IMR-90 (cell line): ENCODE measurements around the gene CRB1. TPM values are rescaled to one million over a fixed set of nuclear protein-coding genes. Genes with fewer than 3 reads are reported as not detected.

Experiments
- ATAC-seq: fragments of 200-7000 bp; cut with Tn5 transposase; 2 replicates; pipeline ENCODE4 v1.9.1; 2020; ENCODE audit warnings: low read depth, mild to moderate bottlenecking, moderate library complexity
- BruUV-seq: library from RNA; stranded (reverse); fragments of 400-500 nt; replicated peaks from 2 replicates; lab custom pipeline; 2021; lab: Mats Ljungman, UMichigan
- CTCF ChIA-PET: fragments of 300-600 bp; formaldehyde crosslinking; extraction: SDS; loops from one replicate; lab custom pipeline; 2021; ENCODE audit warnings: antibody characterized with exemption; lab: Yijun Ruan, JAX
- POLR2A ChIA-PET: fragments of 300-600 bp; sonication (Branson Sonifier 250); formaldehyde crosslinking; loops from one replicate; lab custom pipeline; 2022; ENCODE audit warnings: antibody characterized with exemption; ENCODE audit not compliant: unreplicated experiment; lab: Charles Lee
- DNase-seq: peaks from one replicate; pipeline ENCODE4 v3.0.0; 2013
- H2AFZ ChIP-seq: replicated peaks from 2 replicates; pipeline ENCODE3; 2013; ENCODE audit warnings: low read length, mild to moderate bottlenecking; ENCODE audit not compliant: poor library complexity
- H2AK5ac ChIP-seq: 2 replicates; pipeline ENCODE4 v1.6.1; 2013; ENCODE audit warnings: low read depth, low read length, inconsistent platforms
- H2AK9ac ChIP-seq: replicated peaks from 2 replicates; pipeline ENCODE3; 2013; ENCODE audit warnings: mild to moderate bottlenecking, low read depth, low read length, moderate library complexity; ENCODE audit not compliant: poor library complexity
- H2BK120ac ChIP-seq: 2 replicates; pipeline ENCODE4 v1.6.1; 2013; ENCODE audit warnings: low read depth, low read length, inconsistent platforms
- H2BK15ac ChIP-seq: 3 replicates; pipeline ENCODE4 v1.6.1; 2013; ENCODE audit warnings: low read depth, low read length, inconsistent platforms
- H2BK20ac ChIP-seq: 2 replicates; pipeline ENCODE4 v1.6.1; 2013; ENCODE audit warnings: low read depth, mild to moderate bottlenecking, inconsistent platforms, low read length, moderate library complexity
- H2BK5ac ChIP-seq: 2 replicates; pipeline ENCODE4 v1.6.1; 2013; ENCODE audit warnings: mild to moderate bottlenecking, low read depth, low read length, inconsistent platforms; ENCODE audit not compliant: poor library complexity, severe bottlenecking
- H3K14ac ChIP-seq: replicated peaks from 2 replicates; pipeline ENCODE4 v1.6.1; 2013; ENCODE audit warnings: low read depth, low read length, inconsistent platforms
- H3K18ac ChIP-seq: 2 replicates; pipeline ENCODE4 v1.6.1; 2013; ENCODE audit warnings: low read depth, low read length, control low read depth
- H3K23ac ChIP-seq: 2 replicates; pipeline ENCODE4 v1.6.1; 2013; ENCODE audit warnings: low read depth, low read length, inconsistent platforms
- H3K27ac ChIP-seq: 2 replicates; pipeline ENCODE4 v1.5.1; 2013; ENCODE audit warnings: mild to moderate bottlenecking, control low read depth, low read length; ENCODE audit not compliant: insufficient read depth
- H3K27me3 ChIP-seq: 2 replicates; pipeline ENCODE4 v1.6.1; 2013; ENCODE audit warnings: low read length; ENCODE audit not compliant: control insufficient read depth, insufficient read depth
- H3K36me3 ChIP-seq: 2 replicates; pipeline ENCODE4 v1.6.1; 2013; ENCODE audit warnings: low read length, mixed read lengths; ENCODE audit not compliant: control insufficient read depth, insufficient read depth
- H3K4ac ChIP-seq: 2 replicates; pipeline ENCODE4 v1.6.1; 2013; ENCODE audit warnings: low read depth, low read length, inconsistent platforms
- H3K4me1 ChIP-seq: 2 replicates; pipeline ENCODE4 v1.6.1; 2013; ENCODE audit warnings: low read length, mixed read lengths; ENCODE audit not compliant: control insufficient read depth, insufficient read depth
- H3K4me2 ChIP-seq: 2 replicates; pipeline ENCODE4 v1.6.1; 2013; ENCODE audit warnings: low read depth, mild to moderate bottlenecking, control low read depth, low read length, moderate library complexity
- H3K4me3 ChIP-seq: 2 replicates; pipeline ENCODE4 v1.5.1; 2013; ENCODE audit warnings: low read depth, mild to moderate bottlenecking, control low read depth, low read length, moderate library complexity; ENCODE audit not compliant: insufficient read depth
- H3K56ac ChIP-seq: 2 replicates; pipeline ENCODE4 v1.6.1; 2013; ENCODE audit warnings: low read length, inconsistent platforms; ENCODE audit not compliant: insufficient read depth; ENCODE audit errors: extremely low read depth
- H3K79me1 ChIP-seq, 2 experiments: 2 replicates each; pipeline ENCODE4 v1.6.1; 2013; ENCODE audit warnings: low read length in 2 of 2, inconsistent platforms in 1 of 2, low read depth in 1 of 2
- H3K9ac ChIP-seq: 2 replicates; pipeline ENCODE4 v1.6.1; 2013; ENCODE audit warnings: low read depth, low read length, control low read depth
- H3K9me1 ChIP-seq: 2 replicates; pipeline ENCODE4 v1.6.1; 2013; ENCODE audit warnings: low read length, inconsistent platforms; ENCODE audit not compliant: insufficient read depth
- H3K9me3 ChIP-seq: 2 replicates; pipeline ENCODE4 v1.6.1; 2013; ENCODE audit warnings: low read length; ENCODE audit not compliant: control insufficient read depth, insufficient read depth
- H4K20me1 ChIP-seq: 2 replicates; pipeline ENCODE4 v1.6.1; 2013; ENCODE audit warnings: low read length, inconsistent platforms; ENCODE audit not compliant: insufficient read depth
- H4K5ac ChIP-seq: 2 replicates; pipeline ENCODE4 v1.6.1; 2013; ENCODE audit warnings: mild to moderate bottlenecking, low read depth, low read length, control low read depth
- H4K8ac ChIP-seq, 2 experiments: 2 replicates each; pipeline ENCODE4 v1.6.1; 2013; ENCODE audit warnings: low read depth in 2 of 2, low read length in 2 of 2, control low read depth in 1 of 2, inconsistent platforms in 1 of 2
- H4K91ac ChIP-seq: 2 replicates; pipeline ENCODE4 v1.6.1; 2013; ENCODE audit warnings: low read depth, low read length, inconsistent platforms; ENCODE audit not compliant: insufficient read depth
- BHLHE40 ChIP-seq: fragments of 150-350 bp; IDR thresholded peaks from 2 replicates; pipeline ENCODE4 v1.6.1; 2016; ENCODE audit warnings: mild to moderate bottlenecking, low read depth, low read length
- CEBPB ChIP-seq: IDR thresholded peaks from 2 replicates; pipeline ENCODE4 v1.6.1; 2012; ENCODE audit warnings: low read depth, low read length, improper control_type of control experiment
- CHD1 ChIP-seq: IDR thresholded peaks from 2 replicates; pipeline ENCODE4 v1.6.1; 2012; ENCODE audit warnings: low read depth, low read length, improper control_type of control experiment
- CTCF ChIP-seq: conservative IDR thresholded peaks from 2 replicates; pipeline ENCODE4 v1.5.1; 2012; ENCODE audit warnings: mild to moderate bottlenecking, low read depth, low read length, improper control_type of control experiment
- ELK1 ChIP-seq: fragments of 150-350 bp; IDR thresholded peaks from 2 replicates; pipeline ENCODE4 v1.6.1; 2016; ENCODE audit warnings: low read depth, mild to moderate bottlenecking, low read length, moderate library complexity, borderline replicate concordance
- FOS ChIP-seq: fragments of 150-350 bp; IDR thresholded peaks from 2 replicates; pipeline ENCODE4 v1.6.1; 2016; ENCODE audit warnings: low read depth, low read length
- MAFK ChIP-seq: IDR thresholded peaks from 2 replicates; pipeline ENCODE4 v1.6.1; 2012; ENCODE audit warnings: low read depth, low read length, improper control_type of control experiment
- MAZ ChIP-seq: IDR thresholded peaks from 2 replicates; pipeline ENCODE4 v1.6.1; 2012; ENCODE audit warnings: low read depth, mild to moderate bottlenecking, low read length, improper control_type of control experiment, moderate library complexity, borderline replicate concordance
- MXI1 ChIP-seq: IDR thresholded peaks from 2 replicates; pipeline ENCODE4 v1.6.1; 2012; ENCODE audit warnings: low read depth, mild to moderate bottlenecking, low read length, moderate library complexity, borderline replicate concordance
- NFE2L2 ChIP-seq: fragments of 150-350 bp; IDR thresholded peaks from 2 replicates; pipeline ENCODE4 v1.6.1; 2016; ENCODE audit warnings: low read depth, mild to moderate bottlenecking, low read length
- POLR2A ChIP-seq: IDR thresholded peaks from 2 replicates; pipeline ENCODE4 v1.6.1; 2012; ENCODE audit warnings: mild to moderate bottlenecking, low read depth, low read length
- RAD21 ChIP-seq: IDR thresholded peaks from 2 replicates; pipeline ENCODE4 v1.6.1; 2012; ENCODE audit warnings: low read length, improper control_type of control experiment
- RCOR1 ChIP-seq: IDR thresholded peaks from 2 replicates; pipeline ENCODE4 v1.6.1; 2012; ENCODE audit warnings: mild to moderate bottlenecking, low read length, improper control_type of control experiment; ENCODE audit not compliant: insufficient replicate concordance
- RFX5 ChIP-seq: IDR thresholded peaks from 2 replicates; pipeline ENCODE4 v1.8.0; 2012; ENCODE audit warnings: low read depth, mild to moderate bottlenecking, low read length, moderate library complexity
- SMC3 ChIP-seq: fragments of 150-350 bp; IDR thresholded peaks from 2 replicates; pipeline ENCODE4 v1.6.1; 2016; ENCODE audit warnings: low read depth, mild to moderate bottlenecking, antibody characterized with exemption, low read length, moderate library complexity
- USF2 ChIP-seq: fragments of 150-350 bp; IDR thresholded peaks from 2 replicates; pipeline ENCODE4 v1.6.1; 2017; ENCODE audit warnings: mild to moderate bottlenecking, antibody characterized with exemption, low read length, low read depth
- WGBS, 2 experiments: methylation state at CpG; one replicate each; pipeline versions ENCODE4 v1.1.5 to v1.1.7; 2013; ENCODE audit warnings: missing lambda C conversion rate in 2 of 2; ENCODE audit not compliant: insufficient read length in 1 of 2; ENCODE audit errors: extremely low coverage in 2 of 2; 5-methylcytosine and 5-hydroxymethylcytosine counted together
- dilution Hi-C: fragments of 300-500 bp; cut with HindIII; formaldehyde crosslinking; loops from one replicate; pipeline ENCODE4 v1.14.3; 2018; ENCODE audit warnings: low sequenced_read_pairs; ENCODE audit not compliant: unreplicated experiment
- in situ Hi-C: fragments of 300-500 bp; cut with MboI; formaldehyde crosslinking; loops from 3 replicates; pipeline ENCODE4 v1.14.3; 2019; ENCODE audit warnings: low sequenced_read_pairs, inconsistent platforms, mixed read lengths
- intact Hi-C: fragments of 100-400 bp; cut with micrococcal nuclease; formaldehyde crosslinking; loops from 2 replicates; pipeline ENCODE4 v1.10.0; 2022
- polyA plus RNA-seq, 3 experiments: library from polyadenylated mRNA; depleted of rRNA; stranded (reverse); fragments of >200 nt; gene quantifications; 2 replicates each; pipeline ENCODE4 v1.2.3, GENCODE V29; 2012; ENCODE audit warnings: low replicate concordance in 1 of 3
- total RNA-seq: library from RNA; depleted of rRNA; stranded (reverse); fragments of >200 nt; gene quantifications from 2 replicates; pipeline ENCODE4 v1.2.3, GENCODE V29; 2012

The CRB1 gene
- total and polyA plus RNA-seq, 2 of the 4 experiments (the other 2 are of a cell fraction) = not detected

GRCh38 chr1:197305925-197306324, 37.9 kb downstream of the CRB1 start:
- no peak overlapping the region for H2AK5ac ChIP-seq
- no peak overlapping the region for H3K14ac ChIP-seq
- ChIA-PET POLR2A (no interaction called here), CTCF (no interaction called here)
- H3K9me1 ChIP-seq = no peaks in the 10 kb centered on the region
- no peak overlapping the region for H3K4ac ChIP-seq
- no peak overlapping the region for H4K5ac ChIP-seq
- H3K4me3 ChIP-seq = no peak overlapping the region
- H3K9ac ChIP-seq = no peak overlapping the region
- H3K36me3 ChIP-seq = no peaks in the 10 kb centered on the region
- H2BK15ac ChIP-seq = no peak overlapping the region
- in situ Hi-C loops = no loop called here
- no peak overlapping the region for H2BK20ac ChIP-seq
- no peak overlapping the region for H3K23ac ChIP-seq
- no peaks in the 10 kb centered on the region for H3K27me3 ChIP-seq
- DNase-seq (no peak), ATAC-seq (no peak)
- no peak overlapping the region for H2BK120ac ChIP-seq
- intact Hi-C loops = no loop called here
- H3K4me1 ChIP-seq = no peaks in the 10 kb centered on the region
- dilution Hi-C loops = no loop called here
- BruUV-seq = no TSS peak
- no peak overlapping the region for H2AK9ac ChIP-seq
- H2BK5ac ChIP-seq = no peak overlapping the region
- H3K18ac ChIP-seq = no peak overlapping the region
- H3K27ac ChIP-seq = no peak overlapping the region
- H3K4me2 ChIP-seq = no peak overlapping the region; the same call in 1 of the 2 replicates
- WGBS, 2 experiments = 0% methylated on average over 1 of the region's 2 CpGs; no CpG with 5 or more reads in 1 of the 2 experiments
- no peaks in the 10 kb centered on the region for H3K9me3 ChIP-seq
- H4K91ac ChIP-seq = no peak overlapping the region
- TF ChIP-seq RAD21 (no peak), CHD1 (no peak), NFE2L2 (no peak), CEBPB (no peak), SMC3 (no peak), BHLHE40 (no peak), POLR2A (no peak), ELK1 (no peak), FOS (no peak), CTCF (no peak), MAZ (no peak), MXI1 (no peak), RFX5 (no peak), RCOR1 (no peak), MAFK (no peak), USF2 (no peak)
- no peak overlapping the region for H3K56ac ChIP-seq
- no peak overlapping the region for H4K8ac ChIP-seq
- H3K79me1 ChIP-seq = no peaks in the 10 kb centered on the region
- no peak overlapping the region for H2AFZ ChIP-seq
- no peaks in the 10 kb centered on the region for H4K20me1 ChIP-seq
